ENCODE data around the gene TP73. TPM values are rescaled to one million over a fixed set of nuclear protein-coding genes. Genes with fewer than 3 reads are reported as not detected.
A peak's percentile ranks its signal among the peaks of the same experiment; 100 is the strongest.

TP73 gene
- total RNA-seq, 1 experiment from 2014 or later: 19.2 TPM

DNA sequence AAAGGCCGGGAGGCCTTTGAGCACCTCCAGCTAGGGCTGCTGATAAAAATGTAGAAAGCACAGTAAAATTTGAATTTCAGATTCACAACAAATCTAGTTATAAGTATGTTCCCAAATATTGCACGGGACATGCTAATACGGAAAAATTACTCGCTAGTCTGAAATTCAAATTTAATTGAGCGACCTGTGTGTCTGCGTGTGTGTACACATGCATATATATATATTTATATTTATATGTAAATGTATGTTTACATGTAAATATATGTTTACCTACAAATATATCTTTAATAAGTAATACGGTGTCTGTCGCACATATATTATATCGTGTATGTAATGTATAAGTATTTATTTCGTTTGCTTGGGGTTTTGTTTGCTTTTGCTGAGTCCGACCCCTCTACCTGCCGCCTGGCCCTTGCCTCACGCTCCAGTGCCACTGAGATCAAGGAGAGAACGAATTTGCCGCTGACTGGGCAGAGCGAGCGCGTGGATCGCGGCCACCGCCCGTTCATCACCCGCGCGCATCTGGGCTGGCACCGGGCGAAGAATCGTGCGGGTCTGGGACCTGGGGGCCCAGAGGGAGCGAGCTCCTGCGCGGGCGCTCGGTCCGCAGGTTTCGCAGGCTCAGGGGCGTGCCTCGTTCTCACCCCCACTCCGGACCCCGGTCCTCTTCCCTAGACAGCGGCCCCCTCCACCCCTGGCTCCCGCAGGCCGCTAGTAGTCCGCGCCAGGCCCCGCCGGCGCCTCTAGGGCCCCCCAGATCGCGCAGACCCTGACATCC lies 1.9 kb upstream of the TP73 start:
- TF ChIP-seq, protein P1, sequence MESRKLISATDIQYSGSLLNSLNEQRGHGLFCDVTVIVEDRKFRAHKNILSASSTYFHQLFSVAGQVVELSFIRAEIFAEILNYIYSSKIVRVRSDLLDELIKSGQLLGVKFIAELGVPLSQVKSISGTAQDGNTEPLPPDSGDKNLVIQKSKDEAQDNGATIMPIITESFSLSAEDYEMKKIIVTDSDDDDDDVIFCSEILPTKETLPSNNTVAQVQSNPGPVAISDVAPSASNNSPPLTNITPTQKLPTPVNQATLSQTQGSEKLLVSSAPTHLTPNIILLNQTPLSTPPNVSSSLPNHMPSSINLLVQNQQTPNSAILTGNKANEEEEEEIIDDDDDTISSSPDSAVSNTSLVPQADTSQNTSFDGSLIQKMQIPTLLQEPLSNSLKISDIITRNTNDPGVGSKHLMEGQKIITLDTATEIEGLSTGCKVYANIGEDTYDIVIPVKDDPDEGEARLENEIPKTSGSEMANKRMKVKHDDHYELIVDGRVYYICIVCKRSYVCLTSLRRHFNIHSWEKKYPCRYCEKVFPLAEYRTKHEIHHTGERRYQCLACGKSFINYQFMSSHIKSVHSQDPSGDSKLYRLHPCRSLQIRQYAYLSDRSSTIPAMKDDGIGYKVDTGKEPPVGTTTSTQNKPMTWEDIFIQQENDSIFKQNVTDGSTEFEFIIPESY (IDR thresholded peaks at IDR 0.05; ENCODE audit: extremely low read depth, insufficient replicate concordance, low read length): no peak
- TF ChIP-seq JUND (IDR thresholded peaks at IDR 0.05): no peak
- peak; percentile 66 for TF ChIP-seq POLR2A (IDR thresholded peaks at IDR 0.05; ENCODE audit: borderline replicate concordance, extremely low read depth, insufficient read depth, insufficient read length)
- TF ChIP-seq SRF (IDR thresholded peaks at IDR 0.05; ENCODE audit: low read depth): no peak
- TF ChIP-seq, protein P2, sequence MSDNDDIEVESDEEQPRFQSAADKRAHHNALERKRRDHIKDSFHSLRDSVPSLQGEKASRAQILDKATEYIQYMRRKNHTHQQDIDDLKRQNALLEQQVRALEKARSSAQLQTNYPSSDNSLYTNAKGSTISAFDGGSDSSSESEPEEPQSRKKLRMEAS (IDR thresholded peaks at IDR 0.05): no peak
- ChIA-PET POLR2A (no interaction called here), RAD21 (ENCODE audit: low non-redundant PET in 1 of 2, low total read pairs in 2 of 2, uncharacterized antibody in 2 of 2, unreplicated experiment in 2 of 2) (no interaction called here), CTCF (no interaction called here)
- no peaks in the 10 kb centered on the region for H3K27me3 ChIP-seq (ENCODE audit: insufficient read depth, low read length)
- intact Hi-C loops (cut with micrococcal nuclease): loop anchor here (1.0 kb wide), 1 partner anchor 74 kb away; no protein-coding TSS in a partner anchor
- DNase-seq (ENCODE audit: low read depth, low spot score) (no peak), ATAC-seq (no peak)
- peak overlapping the region; percentile 86 to 98; a peak in 3 of 4 replicates for H3K4me3 ChIP-seq (replicated peaks in 1 of 2; ENCODE audit: low read depth in 1 of 2, low read length in 2 of 2)
- H3K4me2 ChIP-seq (ENCODE audit: low read length): peak overlapping the region; percentile 94
- H3K36me3 ChIP-seq (ENCODE audit: control insufficient read depth in 1 of 2, insufficient read depth in 2 of 2, low read length in 2 of 2): peaks cover 9 to 19% of the 10 kb centered on the region in 2 experiments; a peak in 3 of 4 replicates
- H3K79me2 ChIP-seq (ENCODE audit: insufficient read depth, low read length): peaks cover 47% of the 10 kb centered on the region
- BruUV-seq (replicated peaks): no TSS peak
- H3K9me3 ChIP-seq (ENCODE audit: control insufficient read depth in 1 of 2, insufficient read depth in 1 of 2, low read depth in 1 of 2, low read length in 2 of 2): no peaks in the 10 kb centered on the region
- H3K4me1 ChIP-seq (ENCODE audit: control insufficient read depth in 1 of 2, insufficient read depth in 2 of 2, low read length in 2 of 2): peaks cover 18 to 29% of the 10 kb centered on the region in 2 experiments
- H3K9me2 ChIP-seq (ENCODE audit: insufficient read depth): no peaks in the 10 kb centered on the region
- no peak overlapping the region for H3K27ac ChIP-seq (ENCODE audit: low read depth, low read length)
- peak overlapping the region; percentile 98 for H2AFZ ChIP-seq (ENCODE audit: low read depth, low read length, poor library complexity, severe bottlenecking)
- no peaks in the 10 kb centered on the region for H4K20me1 ChIP-seq (ENCODE audit: insufficient read depth)
- no peak overlapping the region for H3K9ac ChIP-seq (ENCODE audit: low read length)
